HK-2 (cell line): ENCODE measurements around the gene MFSD2A.
"Not testable (repeated sequence)": the region's sequence is repeated elsewhere in the genome, so short reads cannot be mapped to it uniquely, and the experiment has no call there.

Experiments used
- DNase-seq: peaks from one replicate; pipeline ENCODE4 v3.0.0-alpha.2; 2018; ENCODE audit not compliant: unreplicated experiment

The MFSD2A gene

GRCh38 chr1:39954870-39955546 lies at the start of gene MFSD2A:
TSS of gene MFSD2A (plus strand) at chr1:39955145. CDS start at chr1:39955293, 148 bp downstream.
- DNase-seq = peak; percentile 93

- DNase-seq = no peak
Measured at GRCh38 chr1:39905172-39905571, 49.8 kb upstream of the MFSD2A start.

GRCh38 chr1:39907528-39908453 lies 47.2 kb upstream of the MFSD2A start:
- DNase-seq = no peak

- DNase-seq = no peak
Measured at GRCh38 chr1:39908534-39908933, 46.4 kb upstream of the MFSD2A start.

DNA sequence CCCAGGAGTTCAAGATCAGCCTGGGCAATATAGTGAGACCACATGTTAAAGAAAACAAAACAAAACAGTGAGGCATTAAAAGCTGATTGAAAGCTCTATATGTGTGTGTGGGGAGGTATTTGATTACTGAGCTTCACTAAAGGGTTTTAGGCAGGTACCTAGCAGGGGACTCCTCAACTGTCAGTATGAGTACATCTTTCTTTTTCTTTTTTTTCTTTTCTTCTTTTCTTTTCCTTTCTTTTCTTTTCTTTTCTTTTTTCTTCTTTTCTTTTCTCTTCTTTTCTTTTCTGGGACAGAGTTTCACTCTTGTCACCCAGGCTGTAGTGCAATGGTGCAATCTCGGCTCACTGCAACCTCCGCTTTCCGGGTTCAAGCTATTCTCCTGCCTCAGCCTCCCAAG lies 44.7 kb upstream of the MFSD2A start:
- DNase-seq = no peak

DNA sequence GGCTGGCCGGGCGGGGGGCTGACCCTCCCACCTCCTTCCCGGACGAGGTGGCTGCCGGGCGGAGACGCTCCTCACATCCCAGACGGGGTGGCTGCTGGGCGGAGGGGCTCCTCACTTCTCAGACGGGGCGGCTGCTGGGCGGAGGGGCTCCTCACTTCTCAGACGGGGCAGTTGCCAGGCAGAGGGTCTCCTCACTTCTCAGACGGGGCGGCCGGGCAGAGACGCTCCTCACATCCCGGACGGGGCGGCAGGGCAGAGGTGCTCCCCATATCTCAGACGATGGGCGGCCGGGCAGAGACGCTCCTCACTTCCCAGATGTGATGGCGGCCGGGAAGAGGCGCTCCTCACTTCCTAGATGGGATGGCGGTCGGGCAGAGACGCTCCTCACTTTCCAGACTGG lies 41.8 kb upstream of the MFSD2A start:
- not testable (repeated sequence) for DNase-seq

GRCh38 chr1:39915499-39916129 lies 39.3 kb upstream of the MFSD2A start:
- DNase-seq = no peak

DNA sequence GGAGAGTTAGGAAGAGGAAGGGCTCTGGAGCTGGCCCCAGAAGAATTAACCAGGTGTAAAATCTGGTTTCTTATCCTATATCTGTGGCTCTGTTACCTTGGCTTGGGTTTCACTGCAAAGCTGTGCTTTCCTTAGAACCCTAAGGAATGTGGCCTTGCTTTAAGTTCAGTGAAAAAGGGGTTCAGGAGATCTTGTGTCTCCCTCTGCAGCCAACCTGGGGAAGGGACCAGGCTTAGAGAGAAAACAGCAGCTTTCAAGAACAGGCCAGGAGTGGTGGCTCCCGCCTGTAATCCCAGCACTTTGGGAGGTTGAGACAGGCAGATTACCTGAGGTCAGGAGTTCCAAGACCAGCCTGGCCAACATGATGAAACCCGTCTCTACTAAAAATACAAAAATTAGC lies 37.1 kb upstream of the MFSD2A start:
- DNase-seq = no peak

DNA sequence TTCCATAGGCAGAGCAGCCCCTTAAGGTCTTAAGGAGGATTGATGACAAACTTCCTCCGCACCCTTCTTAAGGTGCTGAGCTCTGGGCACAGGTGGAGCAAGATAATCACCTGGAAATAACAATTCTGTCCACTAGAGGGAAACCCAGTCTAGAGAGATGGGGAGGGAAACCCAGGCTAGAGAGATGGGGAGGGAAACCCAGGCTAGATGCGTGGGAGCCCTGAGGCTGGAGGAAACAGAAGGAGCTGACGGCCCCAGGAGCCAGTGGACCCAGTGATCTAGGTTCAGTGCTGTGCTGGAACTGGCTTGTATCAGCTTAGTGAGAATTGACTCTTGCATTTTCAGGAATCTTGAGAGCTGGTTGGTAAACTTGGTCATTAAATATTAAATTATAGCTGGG lies 35.4 kb upstream of the MFSD2A start:
- peak; percentile 35 for DNase-seq

- DNase-seq = no peak
Measured at GRCh38 chr1:39922251-39922688, 32.7 kb upstream of the MFSD2A start.

DNA sequence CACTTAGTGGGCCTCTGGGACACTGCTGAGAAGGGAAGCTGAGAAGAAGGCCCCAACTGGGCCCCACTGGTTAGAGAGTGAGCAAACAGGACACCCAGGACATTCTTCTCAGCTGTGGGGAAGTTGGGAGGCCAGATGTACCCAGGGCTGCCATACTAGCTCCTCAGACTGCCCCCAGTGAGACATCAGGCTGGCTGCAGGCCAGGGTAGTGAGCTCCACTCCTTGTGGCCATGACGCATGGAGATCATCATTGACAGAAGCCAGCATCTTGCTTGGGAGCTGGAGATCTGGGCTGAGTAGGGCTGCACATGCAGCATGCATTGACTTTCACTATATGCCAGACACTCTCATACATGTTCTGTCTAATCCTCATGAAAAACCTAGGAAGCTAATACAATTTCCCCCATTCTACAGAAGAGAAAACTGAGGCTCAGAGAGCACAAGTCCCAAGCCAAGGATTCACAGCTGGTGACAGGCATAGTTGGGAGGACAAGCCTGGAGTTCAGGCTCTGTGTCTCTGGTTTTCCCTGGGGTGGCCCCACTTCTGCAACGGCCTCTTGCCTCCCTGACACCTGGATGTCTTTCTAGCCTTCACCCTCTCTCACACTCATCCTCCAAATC lies 29.1 kb upstream of the MFSD2A start:
- no peak for DNase-seq

- peak; percentile 20 for DNase-seq
Measured at GRCh38 chr1:39926343-39926793, 28.6 kb upstream of the MFSD2A start.

GRCh38 chr1:39926820-39927219 lies 28.1 kb upstream of the MFSD2A start:
- no peak for DNase-seq

- no peak for DNase-seq
Measured at GRCh38 chr1:39927538-39927937, 27.4 kb upstream of the MFSD2A start.

DNA sequence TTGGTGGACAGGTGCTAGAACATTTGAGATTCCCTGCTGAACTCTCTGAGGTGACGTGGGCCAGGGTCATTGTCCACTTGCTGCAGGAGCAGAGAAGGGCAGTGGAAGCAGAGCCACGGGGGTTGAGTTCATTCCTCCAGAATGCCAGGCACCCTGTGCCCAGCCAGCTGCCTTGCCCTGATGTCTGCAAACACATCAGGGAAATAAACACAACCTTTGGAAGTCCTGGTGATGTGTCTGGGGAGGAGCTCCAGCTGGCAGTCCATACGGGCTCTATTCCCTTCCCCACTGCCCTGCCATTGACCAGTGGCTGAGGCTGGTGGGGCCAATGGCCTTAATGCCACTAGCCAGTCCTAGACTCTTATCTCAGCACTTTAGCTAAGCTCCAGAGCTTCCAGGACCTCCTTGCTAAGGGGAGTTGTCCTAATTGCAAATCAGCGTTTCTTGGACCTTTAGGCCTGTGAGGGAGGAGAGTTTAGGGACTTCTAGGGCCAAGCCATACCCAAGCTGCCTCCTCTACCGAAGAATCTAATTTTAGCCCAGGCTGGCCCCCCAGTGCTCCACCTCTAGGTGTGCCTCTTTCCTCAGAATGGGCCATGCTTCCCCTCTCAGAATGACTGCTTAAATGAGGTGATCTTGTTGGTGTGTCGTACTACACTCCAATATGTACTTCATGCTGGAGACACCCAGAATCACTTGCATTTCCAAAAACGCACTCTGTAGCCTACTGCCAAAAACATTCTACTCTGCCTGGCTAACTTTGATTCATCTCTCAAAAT lies 25.9 kb upstream of the MFSD2A start:
- DNase-seq = no peak

GRCh38 chr1:39933956-39934941 lies 20.7 kb upstream of the MFSD2A start:
- DNase-seq = peak; percentile 62

DNA sequence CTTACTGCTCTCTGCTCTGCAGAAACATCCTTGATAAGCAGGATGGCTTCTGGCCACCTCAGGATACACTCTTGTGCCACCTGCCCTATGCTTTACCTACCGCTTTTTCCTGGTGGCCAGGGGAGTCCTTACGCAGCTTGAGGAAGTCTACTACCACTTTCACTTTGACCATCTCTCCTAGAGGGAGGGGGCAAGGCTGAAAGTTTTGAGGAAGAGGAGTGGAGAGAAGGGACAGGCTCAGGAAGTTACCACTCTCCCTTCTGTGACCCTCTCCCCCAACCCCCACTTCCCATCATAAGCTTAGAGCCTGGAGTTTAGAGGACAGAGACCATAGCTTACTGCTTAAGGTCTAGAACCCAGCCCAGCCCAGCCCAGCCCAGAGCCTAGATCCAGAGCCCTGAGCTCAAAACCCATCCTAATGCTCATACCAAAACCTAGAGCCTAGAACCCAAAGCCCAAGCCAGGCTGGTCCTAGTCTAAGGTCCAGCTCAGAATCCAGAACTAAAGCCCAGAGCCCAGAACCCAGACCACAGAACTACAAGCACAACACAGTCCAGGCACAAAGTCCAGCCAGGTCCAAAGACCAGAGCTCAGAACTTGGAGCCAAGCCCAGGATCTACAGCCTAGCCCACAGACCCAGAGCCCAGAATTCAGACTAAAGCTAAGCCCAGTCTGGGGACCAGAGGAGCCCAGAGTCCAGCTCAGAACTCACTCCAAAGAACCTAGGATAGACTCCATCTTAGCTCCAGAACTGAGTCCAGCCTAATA lies 18.0 kb upstream of the MFSD2A start:
- no peak for DNase-seq

DNA sequence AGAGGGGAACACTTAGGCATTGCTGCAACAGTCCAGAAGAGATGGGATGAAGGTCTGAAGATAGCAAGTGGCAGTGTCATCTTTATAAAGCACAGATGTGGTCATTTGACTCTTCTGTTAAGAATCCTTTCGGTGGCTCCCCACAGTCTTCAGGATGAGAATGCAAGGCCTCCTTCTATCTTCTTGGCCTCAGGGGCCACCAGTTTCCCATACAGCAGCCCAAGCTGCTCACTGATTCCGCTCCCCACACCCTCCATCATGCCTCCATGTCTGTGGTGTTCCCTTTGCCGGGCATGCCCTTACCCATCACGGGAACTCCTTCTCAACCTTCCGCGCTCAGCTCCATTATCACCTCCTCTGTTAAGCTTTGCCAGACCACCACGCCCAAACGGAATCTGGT lies 16.1 kb upstream of the MFSD2A start:
- DNase-seq = no peak

DNA sequence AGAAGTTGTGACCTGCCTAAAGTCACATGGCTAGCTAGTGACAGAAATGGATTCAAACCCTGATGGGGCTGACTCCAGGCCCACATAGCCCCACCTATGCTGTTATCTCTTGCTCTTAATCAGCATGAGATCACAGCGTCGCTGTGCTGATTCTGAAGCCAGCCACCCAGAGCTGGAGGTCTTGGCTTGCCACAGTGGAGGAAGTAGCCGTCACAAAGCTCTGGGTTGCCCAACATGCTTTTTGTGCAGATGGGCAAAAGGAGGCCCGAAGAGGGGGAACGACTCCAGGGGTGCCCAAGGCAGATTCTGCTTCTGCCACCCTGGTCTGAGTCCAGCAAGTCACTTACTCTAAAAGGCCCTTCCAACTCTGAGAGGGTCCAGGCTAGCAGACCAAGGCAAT lies 14.7 kb upstream of the MFSD2A start:
- DNase-seq = no peak
